NCI-H2227 (cell line): ENCODE measurements around the gene PUM2.
A peak's percentile ranks its signal among the peaks of the same experiment; 100 is the strongest.
"Not testable (repeated sequence)": the region's sequence is repeated elsewhere in the genome, so short reads cannot be mapped to it uniquely, and the experiment has no call there.

Experiments used
- DNase-seq: peaks from one replicate; lab custom pipeline; 2025; ENCODE audit not compliant: unreplicated experiment; lab: John Stamatoyannopoulos, UW

The PUM2 gene

GRCh38 chr2:20299113-20299512 lies 51.5 kb downstream of the PUM2 start:
- no peak for DNase-seq

DNA sequence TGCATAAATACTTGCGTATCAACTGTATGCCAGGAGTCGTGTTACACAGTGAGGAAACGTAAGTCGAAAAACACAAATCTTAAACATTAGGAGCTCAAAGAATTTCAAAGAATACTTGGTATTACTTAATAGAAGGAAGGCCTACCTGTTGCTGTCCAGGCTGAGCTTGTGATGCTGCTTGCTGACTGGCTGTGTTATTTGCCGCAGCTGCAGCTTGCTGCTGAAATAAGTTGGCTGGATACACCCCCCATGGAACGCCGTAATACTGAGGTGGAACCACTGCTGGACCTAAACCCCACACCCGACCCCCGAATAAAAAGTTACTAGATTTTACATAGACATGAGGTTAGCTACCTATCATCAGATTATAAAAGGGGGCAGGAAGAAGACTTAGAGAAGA lies 56.4 kb downstream of the PUM2 start:
- no peak for DNase-seq

GRCh38 chr2:20292984-20293383 lies 57.7 kb downstream of the PUM2 start:
- DNase-seq = no peak

DNA sequence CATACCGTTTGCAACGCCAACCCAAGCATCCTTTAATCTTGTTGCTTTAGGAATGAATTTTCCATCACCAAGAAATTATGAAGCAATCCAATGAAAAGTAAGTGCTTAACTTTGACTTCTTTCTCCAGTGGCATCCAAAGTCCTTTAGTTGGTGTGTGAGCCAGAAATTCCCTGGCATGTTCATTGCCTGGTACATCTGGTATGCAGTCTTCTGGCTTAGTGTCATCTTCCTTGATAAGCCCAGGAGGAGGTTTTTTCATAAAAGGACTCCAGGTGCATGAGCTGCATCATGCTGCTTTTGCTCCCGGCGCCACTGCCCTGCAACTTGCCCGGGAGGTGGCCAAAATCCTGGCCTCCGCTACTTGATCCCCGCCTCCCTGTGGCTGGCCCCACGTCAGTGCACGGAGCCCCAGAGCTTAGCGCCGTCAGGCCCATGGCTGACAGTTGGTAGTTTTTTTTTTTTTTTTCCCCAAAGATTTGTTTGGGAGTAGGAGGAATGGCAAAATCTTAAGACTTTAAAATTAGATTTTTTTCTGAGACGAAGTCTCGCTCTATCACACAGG lies 58.7 kb downstream of the PUM2 start:
- DNase-seq = no peak

GRCh38 chr2:20291106-20291564 lies 59.5 kb downstream of the PUM2 start:
- peak; percentile 75 for DNase-seq

DNA sequence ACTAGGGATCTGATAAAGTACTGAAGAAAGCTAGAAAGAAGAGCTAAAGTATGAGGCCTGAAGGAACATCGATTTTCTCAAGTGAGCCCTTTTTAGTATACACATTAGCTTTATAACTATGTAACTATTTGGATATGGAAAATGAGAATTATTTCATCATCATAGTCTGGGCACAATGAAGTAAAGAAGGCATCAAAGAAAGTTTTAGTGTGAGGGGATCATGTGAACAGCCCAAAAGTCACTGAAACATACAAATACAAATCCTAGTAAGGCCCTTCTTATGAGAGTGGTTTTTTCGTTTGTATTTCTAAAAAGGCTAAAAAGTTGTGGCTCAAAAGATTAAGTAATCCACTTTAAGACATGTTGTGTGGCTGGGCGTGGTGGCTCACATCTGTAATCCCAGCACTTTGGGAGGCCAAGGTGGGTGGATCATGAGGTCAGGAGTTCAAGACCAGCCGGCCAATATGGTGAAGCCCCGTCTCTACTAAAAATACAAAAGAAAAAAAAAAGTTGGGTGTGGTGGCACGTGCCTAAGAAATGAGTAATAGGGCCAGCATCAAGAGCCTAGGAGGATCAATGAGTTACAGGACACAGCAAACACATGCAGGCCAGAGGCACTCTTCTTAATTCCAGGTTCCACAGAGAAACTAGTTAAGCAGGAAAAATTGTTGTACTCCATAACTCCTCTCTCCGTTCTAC lies 61.9 kb downstream of the PUM2 start:
- no peak for DNase-seq

DNA sequence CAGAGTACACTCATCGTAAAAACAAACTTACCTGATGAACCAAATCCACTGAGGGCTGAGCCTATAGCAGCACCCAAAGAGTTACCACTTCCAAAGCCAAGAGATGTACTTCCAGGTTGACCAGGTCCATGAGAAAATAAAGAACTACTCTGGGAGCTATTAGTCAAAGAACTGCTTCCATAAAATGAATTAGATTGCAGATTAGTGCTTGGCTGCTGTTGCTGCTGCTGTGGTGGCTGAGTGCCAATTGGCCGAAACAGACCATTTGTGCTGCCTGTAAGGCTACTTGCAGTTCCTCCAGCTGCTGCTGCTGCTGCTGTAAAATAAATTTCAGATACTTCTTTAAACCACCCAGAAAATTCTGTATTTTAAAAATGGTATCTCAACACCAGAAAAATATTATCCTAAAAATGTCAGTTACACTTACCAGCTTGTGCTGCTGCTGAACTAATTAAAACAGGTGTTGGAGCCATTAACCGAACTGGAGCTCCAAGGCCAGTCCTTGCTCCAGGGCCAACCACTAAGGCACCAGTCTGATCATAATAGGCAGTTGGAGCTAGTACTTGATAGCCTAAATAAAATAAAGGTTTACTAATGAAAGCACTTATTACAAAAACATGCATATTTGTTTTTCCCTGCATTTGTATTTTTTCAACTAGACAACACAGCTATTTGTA lies 67.6 kb downstream of the PUM2 start:
- no peak for DNase-seq

GRCh38 chr2:20281876-20282275 lies 68.8 kb downstream of the PUM2 start:
- DNase-seq = no peak

DNA sequence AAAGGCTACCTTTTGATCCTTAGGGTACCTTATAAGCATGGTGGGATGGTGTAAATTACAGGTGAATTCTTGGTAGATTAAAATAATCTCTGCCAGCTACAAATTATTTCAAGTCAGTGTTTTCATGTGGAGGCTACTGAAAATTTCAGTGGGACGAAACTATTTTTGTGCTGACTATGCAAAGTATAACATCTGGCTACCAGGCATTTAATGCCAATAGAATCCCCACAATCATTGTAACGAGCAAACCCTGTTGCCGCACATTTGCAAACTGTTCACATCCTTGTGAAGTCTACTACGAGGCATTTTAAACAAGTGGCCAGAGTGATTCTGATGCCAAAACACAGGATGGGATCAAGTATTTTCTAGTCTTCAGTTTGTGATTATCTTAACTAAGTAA lies 77.6 kb downstream of the PUM2 start:
- DNase-seq = no peak

DNA sequence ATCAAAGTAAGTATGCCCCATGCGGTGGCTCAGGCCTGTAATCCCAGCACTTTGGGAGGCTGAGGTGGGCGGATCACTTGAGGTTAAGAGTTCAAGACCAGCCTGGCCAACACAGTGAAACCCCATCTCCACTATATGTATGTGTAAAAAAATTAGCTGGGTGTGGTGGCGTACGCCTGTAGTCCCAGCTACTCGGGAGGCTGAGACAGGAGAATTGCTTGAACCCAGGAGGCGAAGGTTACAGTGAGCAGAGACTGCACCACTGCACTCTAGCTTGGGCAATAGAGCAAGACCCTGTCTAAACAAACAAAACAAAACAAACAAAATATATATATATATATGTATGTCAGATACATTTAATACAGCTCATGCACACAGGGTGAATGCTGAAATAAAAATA lies 82.3 kb downstream of the PUM2 start:
- not testable (repeated sequence) for DNase-seq

- DNase-seq = no peak
Observed at GRCh38 chr2:20267529-20267928, 83.1 kb downstream of the PUM2 start.

GRCh38 chr2:20264629-20265028 lies 86.0 kb downstream of the PUM2 start:
- DNase-seq = no peak

DNA sequence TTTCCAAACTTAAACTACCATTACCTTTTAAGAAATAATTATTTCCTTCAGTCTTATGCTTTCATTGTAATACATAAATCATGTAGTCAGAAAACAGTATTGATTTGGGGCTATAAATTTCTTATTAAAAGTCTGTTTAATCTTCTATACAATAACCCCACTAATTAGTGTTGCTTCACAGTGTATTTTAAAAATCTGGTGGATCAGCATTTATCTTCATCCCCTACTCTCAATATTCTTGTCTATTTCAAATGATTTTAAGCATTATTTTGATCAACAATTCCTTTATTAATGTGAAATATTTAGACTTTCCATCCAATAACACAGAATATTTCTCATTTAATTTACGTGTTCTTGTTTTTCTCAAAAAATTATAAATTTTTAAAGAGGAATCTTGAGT lies 93.2 kb downstream of the PUM2 start:
- DNase-seq = no peak

GRCh38 chr2:20254731-20255130 lies 95.9 kb downstream of the PUM2 start:
- DNase-seq = no peak

GRCh38 chr2:20250436-20250835 lies 100.2 kb downstream of the PUM2 start:
- no peak for DNase-seq

- no peak for DNase-seq
Observed at GRCh38 chr2:20249170-20249569, 101.5 kb downstream of the PUM2 start.

DNA sequence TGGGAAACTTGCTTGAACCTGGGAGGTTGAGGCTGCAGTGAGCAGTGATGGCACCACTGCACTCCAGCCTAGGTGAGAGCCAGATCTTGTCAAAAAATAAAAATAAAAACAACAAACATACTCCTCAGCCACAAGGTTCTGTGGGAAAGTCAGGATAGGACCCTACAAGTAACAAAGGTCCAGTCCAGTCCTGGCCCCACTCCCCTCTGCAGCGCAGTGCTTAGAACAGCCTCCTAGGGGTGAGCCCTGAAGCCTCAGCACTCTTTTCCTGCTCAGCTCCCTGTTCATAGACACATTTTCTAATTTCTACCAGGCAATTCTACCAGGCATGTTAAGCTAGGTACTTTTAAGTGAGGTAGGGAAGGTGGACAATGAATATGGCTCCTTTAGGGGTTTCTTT lies 103.6 kb downstream of the PUM2 start:
- DNase-seq = no peak

GRCh38 chr2:20243637-20244036 lies 107.0 kb downstream of the PUM2 start:
- not testable (repeated sequence) for DNase-seq

DNA sequence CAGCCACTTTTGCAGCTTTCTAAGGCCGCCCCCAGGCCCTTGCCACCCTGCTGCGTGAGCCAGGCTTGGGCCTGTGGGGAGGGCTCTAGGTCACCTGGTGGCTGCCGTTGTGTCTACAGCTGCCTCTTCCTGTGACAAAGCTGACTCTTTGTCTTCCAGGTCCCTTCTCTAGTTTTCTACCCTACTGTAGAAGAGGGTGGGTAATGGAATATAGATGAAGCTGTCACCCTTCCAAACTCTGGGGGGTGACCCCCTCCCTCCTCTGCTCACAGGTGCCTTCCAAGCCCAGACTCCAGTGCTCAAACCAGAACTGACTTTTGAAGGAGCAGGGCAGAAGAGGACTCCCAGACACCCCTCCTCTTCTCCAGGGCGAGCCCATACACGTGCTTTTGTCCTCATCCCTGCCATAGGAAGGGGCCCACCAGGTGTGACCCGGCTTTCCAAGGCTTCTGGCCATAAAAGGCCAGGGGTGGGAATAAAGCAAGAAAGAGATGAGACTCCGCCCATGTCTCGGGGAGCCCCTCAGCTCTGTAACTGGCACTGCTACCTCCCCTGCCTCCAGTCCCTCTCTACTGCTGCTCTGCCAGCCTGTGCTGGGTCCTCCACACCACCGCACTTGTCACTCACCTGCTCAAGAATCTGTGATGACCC lies 107.8 kb downstream of the PUM2 start:
- no peak for DNase-seq

DNA sequence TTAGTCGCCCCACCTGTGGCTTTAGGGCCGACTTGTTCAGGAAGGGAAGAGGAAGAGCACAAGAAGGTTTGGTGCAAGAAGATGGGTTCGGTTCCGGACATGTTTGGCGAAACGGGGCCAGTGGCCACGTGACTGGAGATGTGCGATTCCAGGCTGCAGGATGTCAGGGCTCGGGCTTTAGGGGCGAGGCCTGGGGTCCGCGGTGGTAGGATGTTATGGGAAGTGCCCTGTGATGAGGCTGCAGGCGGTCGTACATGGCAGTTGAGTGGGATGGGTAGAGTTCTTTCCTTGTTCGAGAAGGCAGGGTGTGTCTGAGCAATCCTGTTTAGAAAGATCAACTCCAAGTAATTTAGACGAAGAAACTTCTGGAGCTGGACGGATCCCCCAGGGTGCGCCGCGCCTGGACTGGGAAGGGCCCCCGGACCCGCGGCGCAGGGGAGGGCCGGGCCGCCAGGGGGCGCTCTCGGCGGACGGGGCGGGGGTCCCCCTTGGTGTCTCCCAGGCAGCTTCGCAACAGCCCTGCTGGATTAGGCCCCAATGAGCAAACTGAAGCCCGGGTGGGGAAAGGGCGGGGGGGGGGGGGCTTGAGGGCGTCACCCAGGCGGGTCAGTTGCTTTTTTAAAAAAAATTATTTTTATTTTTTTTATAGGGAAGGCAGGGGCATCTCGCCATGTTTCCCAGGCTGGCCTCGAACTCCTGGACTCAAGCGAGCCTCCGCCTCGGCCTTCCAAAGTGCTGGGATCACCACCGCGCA lies 108.5 kb downstream of the PUM2 start:
- no peak for DNase-seq

- DNase-seq = not testable (repeated sequence)
Observed at GRCh38 chr2:20240291-20240690, 110.4 kb downstream of the PUM2 start.
